Dermis blood vessel endothelial cell (primary cell): ENCODE results near the gene TNFRSF25. TPM values are rescaled to one million over a fixed set of nuclear protein-coding genes. Genes with fewer than 3 reads are reported as not detected.
A peak's percentile ranks its signal among the peaks of the same experiment; 100 is the strongest.

Experiments
- DNase-seq: peaks from one replicate; pipeline ENCODE4 v3.0.0; 2010
- total RNA-seq: library from RNA; depleted of rRNA; stranded (reverse); fragments of >200 nt; gene quantifications from 2 replicates; pipeline ENCODE4 v1.2.3, GENCODE V29; 2014

The TNFRSF25 gene
- total RNA-seq, 1 donor from 2014 or later, result 17.4 TPM

DNA sequence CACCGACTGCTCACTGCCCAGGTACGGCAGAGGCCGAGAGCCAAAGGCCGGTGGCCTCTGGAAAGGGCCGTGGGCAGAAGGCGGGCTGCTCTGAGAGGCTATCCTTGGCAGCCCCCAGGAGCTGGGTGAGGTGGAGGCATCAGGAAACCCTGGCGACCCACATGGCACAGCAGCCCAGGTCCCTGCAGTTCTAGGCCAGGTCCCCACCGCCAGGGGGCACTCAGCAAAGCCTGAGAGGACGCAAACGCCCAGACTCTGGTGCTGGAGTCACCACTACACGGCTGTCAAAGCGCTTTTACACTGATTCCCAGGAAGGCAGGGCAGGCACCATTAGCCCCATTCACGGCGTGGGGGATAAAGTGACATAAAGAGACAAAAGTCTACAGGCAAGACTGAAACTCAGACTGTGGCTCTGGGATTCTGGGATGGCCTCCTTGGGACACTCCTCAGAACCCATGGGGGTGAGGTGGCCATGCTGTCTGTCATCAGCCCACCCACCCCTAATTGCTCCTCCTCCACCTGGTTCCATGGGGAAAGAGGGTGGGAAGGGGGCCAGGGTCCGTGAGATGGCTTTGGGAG, 20.5 kb upstream of the TNFRSF25 start:
- DNase-seq, result peak; percentile 95

- peak; percentile 64 for DNase-seq
Observed at GRCh38 chr1:6485168-6486101, 19.5 kb upstream of the TNFRSF25 start.

- peak; percentile 63 for DNase-seq
Observed at GRCh38 chr1:6484826-6485167, 18.8 kb upstream of the TNFRSF25 start.

GRCh38 chr1:6483761-6484117, 17.8 kb upstream of the TNFRSF25 start:
- no peak for DNase-seq

DNA sequence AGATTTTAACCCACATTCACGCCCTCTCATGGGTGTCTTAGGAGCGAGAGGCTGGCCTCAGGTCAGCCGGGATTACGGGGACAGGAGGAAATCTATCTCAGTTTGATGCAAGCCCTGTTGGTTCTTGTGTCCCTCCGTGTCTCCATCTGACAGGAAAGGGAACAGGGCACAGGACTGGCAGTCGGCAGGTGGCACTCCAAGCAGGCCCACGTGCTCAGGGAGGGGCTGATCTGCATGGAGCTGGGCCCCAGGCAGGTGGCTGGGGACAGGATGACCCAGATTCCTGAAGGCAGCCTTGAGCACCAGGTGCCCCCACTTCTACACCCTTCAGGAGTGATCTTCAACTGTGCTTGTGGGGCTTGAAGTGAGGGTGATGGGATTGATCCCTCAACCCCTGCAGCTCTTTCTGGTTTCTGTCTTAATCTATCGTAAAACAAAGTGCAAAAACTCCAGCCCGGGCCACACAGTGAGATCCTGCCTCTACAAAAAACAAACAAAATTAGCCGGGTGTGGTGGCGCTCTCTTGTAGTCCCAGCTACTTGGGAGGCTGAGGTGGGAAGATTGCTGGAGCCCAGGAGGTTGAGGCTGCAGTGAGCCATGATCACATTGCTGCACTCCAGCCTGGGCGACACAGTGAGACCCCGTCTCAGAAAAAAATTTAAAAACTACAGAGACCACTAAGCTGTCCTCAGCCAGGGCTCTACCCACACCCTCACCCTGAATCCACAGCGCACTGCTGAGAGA, 17.2 kb upstream of the TNFRSF25 start:
- no peak for DNase-seq

GRCh38 chr1:6481820-6482219, 15.8 kb upstream of the TNFRSF25 start:
- no peak for DNase-seq

- no peak for DNase-seq
Observed at GRCh38 chr1:6477039-6477820, 11.3 kb upstream of the TNFRSF25 start.

- no peak for DNase-seq
Observed at GRCh38 chr1:6476483-6476882, 10.5 kb upstream of the TNFRSF25 start.

DNA sequence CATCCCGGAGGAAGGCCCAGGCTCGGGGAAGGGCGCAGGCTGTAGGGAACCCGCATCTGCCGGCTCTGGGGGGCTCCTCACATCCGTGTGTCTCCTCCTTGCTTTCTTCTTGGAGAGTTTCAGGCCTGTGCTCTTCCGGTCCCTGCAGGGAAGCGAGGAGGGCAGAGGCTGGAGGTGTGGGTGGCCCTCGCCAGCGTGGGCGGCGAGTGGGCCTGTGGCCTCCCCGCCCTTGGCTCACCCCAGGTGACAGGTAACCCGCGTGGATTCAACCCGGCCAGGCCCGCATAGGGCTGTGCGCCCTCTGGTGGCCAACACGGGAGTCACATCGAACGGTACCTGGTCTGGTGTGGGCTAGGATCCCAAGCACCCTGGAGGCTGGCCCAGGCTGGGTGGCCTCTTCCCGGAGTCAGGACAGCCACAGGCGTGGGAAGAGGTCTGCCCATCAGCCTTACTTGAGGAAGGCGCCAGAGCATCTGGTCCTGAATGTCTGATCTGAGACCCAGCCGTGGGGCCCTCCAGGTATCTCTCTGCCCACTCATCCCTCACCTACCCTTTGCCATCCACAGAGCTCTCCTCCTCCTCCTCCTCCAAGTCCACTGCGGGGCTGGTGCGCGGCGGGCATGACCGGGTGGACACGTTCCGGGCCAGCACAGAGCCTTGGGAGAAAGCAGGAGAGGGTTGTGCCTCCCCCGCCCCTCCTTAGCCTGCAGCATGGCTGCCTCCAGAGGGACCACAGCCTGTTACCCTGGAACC, 9.6 kb upstream of the TNFRSF25 start:
- DNase-seq, result peak; percentile 66

GRCh38 chr1:6474815-6475282, 8.9 kb upstream of the TNFRSF25 start:
- no peak for DNase-seq

- DNase-seq, result no peak
Observed at GRCh38 chr1:6473974-6474814, 8.2 kb upstream of the TNFRSF25 start.

- DNase-seq, result no peak
Observed at GRCh38 chr1:6473156-6473555, 7.2 kb upstream of the TNFRSF25 start.

DNA sequence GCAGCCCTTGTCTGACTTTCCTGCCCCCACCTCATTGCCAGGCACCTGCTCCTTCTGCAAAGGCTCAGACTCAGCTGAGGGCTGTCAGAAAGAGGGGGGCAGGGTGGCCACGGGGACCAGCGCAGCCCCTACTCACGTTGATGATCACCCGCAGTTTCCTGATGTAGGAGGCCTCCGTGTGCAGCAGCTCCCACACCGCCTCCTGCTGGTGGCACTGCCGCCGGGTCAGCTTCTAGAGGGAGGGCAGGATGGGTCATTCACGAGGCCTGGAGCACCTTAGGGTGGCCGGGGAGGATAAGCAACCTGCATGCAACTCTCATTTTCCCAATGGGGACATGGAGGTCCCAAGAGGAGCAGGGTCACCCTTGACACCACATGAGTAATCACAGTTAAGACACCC, 6.4 kb upstream of the TNFRSF25 start:
- DNase-seq, result no peak

GRCh38 chr1:6471970-6472368, 6.0 kb upstream of the TNFRSF25 start:
- no peak for DNase-seq

DNA sequence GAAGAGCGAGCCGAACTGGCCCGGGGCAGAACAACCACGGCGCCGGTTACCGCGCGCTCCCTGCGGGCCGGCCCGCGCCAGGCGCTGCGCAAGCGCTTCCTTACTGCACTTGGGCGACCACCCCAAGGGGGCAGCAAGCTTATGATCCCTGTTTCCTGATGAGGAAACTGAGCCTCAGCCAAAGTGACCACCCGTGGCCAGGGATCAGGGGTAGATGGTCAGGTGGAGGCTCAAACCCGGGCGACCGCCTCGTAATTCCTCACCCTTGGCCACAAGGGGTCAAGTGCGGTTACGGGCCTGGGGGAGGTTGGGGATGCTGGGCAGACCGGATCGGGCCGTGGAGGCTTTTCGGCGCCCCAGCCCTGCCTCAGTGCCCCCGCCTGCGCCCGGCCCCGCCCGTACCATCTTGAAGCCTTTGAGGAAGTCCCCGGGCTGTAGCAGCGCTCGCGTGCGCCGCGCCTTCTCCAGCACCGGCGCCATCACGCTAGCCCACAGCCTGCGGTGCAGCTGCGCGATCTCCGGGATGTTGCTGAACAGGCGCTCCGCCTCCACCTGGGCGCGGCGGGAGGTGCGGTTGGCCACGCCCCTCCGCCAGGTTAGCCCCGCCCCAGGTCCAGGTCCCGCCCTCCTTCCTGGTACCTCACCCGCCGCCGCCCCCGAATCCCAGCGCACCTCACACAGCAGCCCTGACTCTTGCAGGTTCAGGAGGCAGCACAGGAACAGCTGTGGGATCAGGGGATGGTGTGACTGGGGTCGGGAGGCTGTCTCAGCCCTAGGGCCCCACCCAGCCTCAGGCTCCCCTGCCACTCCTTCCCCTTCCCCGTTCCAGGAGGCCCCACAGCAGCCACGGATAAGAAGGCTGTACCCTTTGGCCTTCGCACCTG, 5.4 kb upstream of the TNFRSF25 start:
- DNase-seq, result no peak

- no peak for DNase-seq
Observed at GRCh38 chr1:6470132-6471085, 4.4 kb upstream of the TNFRSF25 start.

DNA sequence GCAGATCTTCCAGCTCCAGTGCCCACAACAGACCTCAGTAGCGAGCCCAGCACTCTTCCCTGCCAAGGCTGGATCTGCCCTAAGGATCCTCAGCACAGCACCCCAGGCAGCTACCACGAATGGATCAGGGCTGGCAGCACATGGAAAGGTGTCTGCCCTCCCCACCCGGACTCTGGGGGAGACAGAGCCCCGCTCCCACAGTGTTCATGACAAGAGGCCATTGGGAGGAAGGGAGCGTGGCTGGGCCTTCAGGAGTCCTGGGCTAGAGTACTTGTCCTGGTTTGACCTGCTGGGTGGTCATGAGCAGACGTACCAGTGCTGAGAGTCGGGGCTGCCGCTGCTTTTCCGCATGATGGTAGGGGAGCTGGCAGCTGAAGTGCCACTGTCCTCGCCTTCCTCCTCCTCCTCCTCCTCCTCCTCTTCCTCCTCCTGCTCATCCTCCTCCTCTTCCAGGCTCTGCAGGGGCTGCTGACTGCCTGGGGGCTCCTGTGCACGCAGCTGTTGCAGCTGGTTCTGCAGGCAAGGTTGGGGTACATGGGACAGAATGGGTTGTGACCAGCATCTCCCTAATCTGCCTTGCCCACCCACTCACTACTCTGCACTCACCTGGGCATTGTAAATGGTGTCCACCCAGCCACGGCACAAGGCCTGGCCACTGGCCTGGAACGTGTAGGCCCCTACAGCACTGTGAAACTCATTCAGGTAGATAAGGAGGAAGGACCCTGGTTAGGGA, 2.9 kb upstream of the TNFRSF25 start:
- DNase-seq, result no peak
